KOPT-K1 (cell line): Measurements from ENCODE around the gene IRF5.

Source experiments
- H3K27ac ChIP-seq: fragments of 200-600 bp; sonication (generic); 2 replicates; pipeline ENCODE4 v1.5.1; 2016; ENCODE audit warnings: antibody characterized with exemption, mild to moderate bottlenecking, low read depth, low read length; ENCODE audit not compliant: poor library complexity, severe bottlenecking
- H3K36me3 ChIP-seq: fragments of 200-600 bp; sonication (generic); 2 replicates; pipeline ENCODE4 v1.5.1; 2017; ENCODE audit warnings: antibody characterized with exemption, mild to moderate bottlenecking, low read length, moderate library complexity; ENCODE audit not compliant: insufficient read depth
- H3K9me3 ChIP-seq: fragments of 200-600 bp; sonication (generic); 2 replicates; pipeline ENCODE4 v1.5.1; 2017; ENCODE audit warnings: antibody characterized with exemption, low read length, mild to moderate bottlenecking; ENCODE audit not compliant: insufficient read depth, poor library complexity, severe bottlenecking

The IRF5 gene

GRCh38 chr7:128951296-128951695 is 13.6 kb downstream of the IRF5 start:
- H3K36me3 ChIP-seq = peaks cover 54% of the 10 kb centered on the region

GRCh38 chr7:128954150-128954549 is 16.4 kb downstream of the IRF5 start:
- H3K27ac ChIP-seq = no peak overlapping the region
- H3K9me3 ChIP-seq = no peaks in the 10 kb centered on the region
- H3K36me3 ChIP-seq = peaks cover 82% of the 10 kb centered on the region

More at GRCh38 chr7:128951296-128951695, 13.6 kb downstream of the IRF5 start:
- H3K27ac ChIP-seq = no peak overlapping the region
- H3K9me3 ChIP-seq = no peaks in the 10 kb centered on the region

- Histone ChIP-seq H3K9me3 (no peaks in the 10 kb centered on the region), H3K27ac (no peak overlapping the region), H3K36me3 (peaks cover 92% of the 10 kb centered on the region)
Observed at GRCh38 chr7:128954830-128955802, 17.4 kb downstream of the IRF5 start.

GRCh38 chr7:128955981-128956380 is 18.3 kb downstream of the IRF5 start:
- H3K36me3 ChIP-seq = peaks cover 94% of the 10 kb centered on the region
- no peak overlapping the region for H3K27ac ChIP-seq
- H3K9me3 ChIP-seq = no peaks in the 10 kb centered on the region

GRCh38 chr7:128959296-128959695 is 21.6 kb downstream of the IRF5 start:
- Histone ChIP-seq H3K9me3 (no peaks in the 10 kb centered on the region), H3K27ac (no peak overlapping the region), H3K36me3 (peaks cover 94% of the 10 kb centered on the region)

- H3K27ac ChIP-seq = no peak overlapping the region
- peaks cover 94% of the 10 kb centered on the region for H3K36me3 ChIP-seq
Observed at GRCh38 chr7:128961030-128961659, 23.4 kb downstream of the IRF5 start.

GRCh38 chr7:128962899-128963298 is 25.2 kb downstream of the IRF5 start:
- Histone ChIP-seq H3K36me3 (peaks cover 94% of the 10 kb centered on the region), H3K9me3 (no peaks in the 10 kb centered on the region), H3K27ac (no peak overlapping the region)

More at GRCh38 chr7:128961030-128961659, 23.4 kb downstream of the IRF5 start:
- H3K9me3 ChIP-seq = no peaks in the 10 kb centered on the region

GRCh38 chr7:128963327-128963757 is 25.6 kb downstream of the IRF5 start:
- Histone ChIP-seq H3K27ac (no peak overlapping the region), H3K36me3 (peaks cover 94% of the 10 kb centered on the region), H3K9me3 (no peaks in the 10 kb centered on the region)

- Histone ChIP-seq H3K36me3 (peaks cover 98% of the 10 kb centered on the region), H3K9me3 (no peaks in the 10 kb centered on the region)
Observed at GRCh38 chr7:128968624-128969023, 30.9 kb downstream of the IRF5 start.

GRCh38 chr7:128974241-128974934 is 36.7 kb downstream of the IRF5 start:
- H3K27ac ChIP-seq = no peak overlapping the region
- H3K9me3 ChIP-seq = no peaks in the 10 kb centered on the region
- H3K36me3 ChIP-seq = peaks cover 98% of the 10 kb centered on the region

More at GRCh38 chr7:128968624-128969023, 30.9 kb downstream of the IRF5 start:
- H3K27ac ChIP-seq = no peak overlapping the region

- Histone ChIP-seq H3K27ac (no peak overlapping the region), H3K36me3 (peaks cover 100% of the 10 kb centered on the region), H3K9me3 (no peaks in the 10 kb centered on the region)
Observed at GRCh38 chr7:128982105-128982504, 44.4 kb downstream of the IRF5 start.

GRCh38 chr7:128985660-128986059 is 47.9 kb downstream of the IRF5 start:
- Histone ChIP-seq H3K27ac (no peak overlapping the region), H3K9me3 (no peaks in the 10 kb centered on the region), H3K36me3 (peaks cover 99% of the 10 kb centered on the region)

- H3K36me3 ChIP-seq = peaks cover 99% of the 10 kb centered on the region
- H3K9me3 ChIP-seq = no peaks in the 10 kb centered on the region
- no peak overlapping the region for H3K27ac ChIP-seq
Observed at GRCh38 chr7:128986609-128987008, 48.9 kb downstream of the IRF5 start.

- no peaks in the 10 kb centered on the region for H3K9me3 ChIP-seq
- no peak overlapping the region for H3K27ac ChIP-seq
- peaks cover 99% of the 10 kb centered on the region for H3K36me3 ChIP-seq
Observed at GRCh38 chr7:128988372-128988771, 50.6 kb downstream of the IRF5 start.

- peaks cover 99% of the 10 kb centered on the region for H3K36me3 ChIP-seq
Observed at GRCh38 chr7:128989961-128990360, 52.2 kb downstream of the IRF5 start.

More at GRCh38 chr7:128989961-128990360, 52.2 kb downstream of the IRF5 start:
- H3K9me3 ChIP-seq = no peaks in the 10 kb centered on the region
- H3K27ac ChIP-seq = no peak overlapping the region
